ENCODE results near the gene SOCS3.

DNA sequence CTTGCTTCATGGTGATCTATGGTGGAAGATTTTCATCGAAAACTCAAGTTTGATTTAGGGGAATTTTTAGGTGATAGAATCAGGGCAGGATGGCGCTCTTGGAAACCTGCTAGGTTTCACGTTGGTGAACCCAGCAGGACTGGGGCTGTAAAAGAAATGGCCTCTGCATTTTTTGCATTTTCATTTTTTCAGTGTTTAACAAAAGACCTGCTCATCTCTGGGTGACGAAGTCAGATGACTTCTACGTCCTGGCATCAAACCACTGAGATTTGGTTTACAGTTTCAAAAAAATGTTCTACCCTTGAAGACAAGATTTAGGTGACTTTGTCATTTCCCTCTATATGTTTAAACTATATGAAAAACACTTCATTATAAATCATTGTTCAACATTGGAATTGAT lies 20.5 kb upstream of the SOCS3 start:
- TF ChIP-seq, protein P1, sequence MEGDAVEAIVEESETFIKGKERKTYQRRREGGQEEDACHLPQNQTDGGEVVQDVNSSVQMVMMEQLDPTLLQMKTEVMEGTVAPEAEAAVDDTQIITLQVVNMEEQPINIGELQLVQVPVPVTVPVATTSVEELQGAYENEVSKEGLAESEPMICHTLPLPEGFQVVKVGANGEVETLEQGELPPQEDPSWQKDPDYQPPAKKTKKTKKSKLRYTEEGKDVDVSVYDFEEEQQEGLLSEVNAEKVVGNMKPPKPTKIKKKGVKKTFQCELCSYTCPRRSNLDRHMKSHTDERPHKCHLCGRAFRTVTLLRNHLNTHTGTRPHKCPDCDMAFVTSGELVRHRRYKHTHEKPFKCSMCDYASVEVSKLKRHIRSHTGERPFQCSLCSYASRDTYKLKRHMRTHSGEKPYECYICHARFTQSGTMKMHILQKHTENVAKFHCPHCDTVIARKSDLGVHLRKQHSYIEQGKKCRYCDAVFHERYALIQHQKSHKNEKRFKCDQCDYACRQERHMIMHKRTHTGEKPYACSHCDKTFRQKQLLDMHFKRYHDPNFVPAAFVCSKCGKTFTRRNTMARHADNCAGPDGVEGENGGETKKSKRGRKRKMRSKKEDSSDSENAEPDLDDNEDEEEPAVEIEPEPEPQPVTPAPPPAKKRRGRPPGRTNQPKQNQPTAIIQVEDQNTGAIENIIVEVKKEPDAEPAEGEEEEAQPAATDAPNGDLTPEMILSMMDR (IDR thresholded peaks at IDR 0.05), result no peak
- TF ChIP-seq EP300 (IDR thresholded peaks at IDR 0.05), result no peak
